ENCODE results near the gene LTO1. TPM values are rescaled to one million over a fixed set of nuclear protein-coding genes. Genes with fewer than 3 reads are reported as not detected.
A peak's percentile ranks its signal among the peaks of the same experiment; 100 is the strongest.

The LTO1 gene
- total RNA-seq, 4 donors from 2014 or later, result 28.3 to 131 (median 54.6) TPM

DNA sequence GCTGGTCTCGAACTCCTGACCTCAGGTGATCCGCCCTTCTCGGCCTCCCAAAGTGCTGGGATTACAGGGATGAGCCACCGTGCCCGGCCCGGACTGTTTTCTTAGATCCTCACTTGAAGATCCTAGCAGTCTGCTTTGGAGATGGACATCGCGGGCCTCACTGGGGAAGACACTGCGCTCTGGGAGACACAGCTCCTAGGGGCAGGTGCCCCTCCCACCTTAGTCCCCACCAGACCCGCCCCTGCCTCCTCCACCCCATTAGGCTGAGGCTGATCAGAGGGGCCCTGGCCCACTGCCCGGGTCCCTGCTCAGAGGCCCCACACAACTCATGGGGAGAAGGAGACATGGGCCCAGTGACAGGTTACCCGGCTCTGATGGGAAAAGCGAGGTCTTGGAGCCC lies 11.3 kb upstream of the LTO1 start:
- TF ChIP-seq CTCF (IDR thresholded peaks at IDR 0.05) (no peak), POLR2A (IDR thresholded peaks at IDR 0.05) (no peak), POLR2AphosphoS5 (IDR thresholded peaks at IDR 0.05) (no peak), EP300 (IDR thresholded peaks at IDR 0.05; ENCODE audit: low read depth) (no peak)
- WGBS, 2 donors (ENCODE audit: low coverage in 1 of 2), result 76% methylated on average over 13 of the region's 13 CpGs; no CpG with 5 or more reads in 1 of the 2 donors
- no peak overlapping the region for H3K4me3 ChIP-seq
- intact Hi-C loops (cut with DNase I; ENCODE audit: low total_unique reads), result loop anchor here (5.0 kb wide), 1 partner anchor 201 kb away; no protein-coding TSS in a partner anchor
- no peak for DNase-seq
- peaks cover 10% of the 10 kb centered on the region for H3K27me3 ChIP-seq
- peaks cover 0 to 5% (median 2%) of the 10 kb centered on the region in 4 donors for H3K4me1 ChIP-seq
- H3K27ac ChIP-seq, result no peak overlapping the region
- H3K9me3 ChIP-seq, result no peaks in the 10 kb centered on the region
- in situ Hi-C loops (cut with MboI; ENCODE audit: low pct_ligation_motif_present in 1 of 4, low pct_unique_long_range_greater_than_20kb in 1 of 4, low sequenced_read_pairs in 3 of 4), result loop anchor here (10.0 to 25.0 kb wide), 4 partner anchors 198 to 508 kb away; no protein-coding TSS in a partner anchor
- H3K36me3 ChIP-seq, result no peaks in the 10 kb centered on the region

DNA sequence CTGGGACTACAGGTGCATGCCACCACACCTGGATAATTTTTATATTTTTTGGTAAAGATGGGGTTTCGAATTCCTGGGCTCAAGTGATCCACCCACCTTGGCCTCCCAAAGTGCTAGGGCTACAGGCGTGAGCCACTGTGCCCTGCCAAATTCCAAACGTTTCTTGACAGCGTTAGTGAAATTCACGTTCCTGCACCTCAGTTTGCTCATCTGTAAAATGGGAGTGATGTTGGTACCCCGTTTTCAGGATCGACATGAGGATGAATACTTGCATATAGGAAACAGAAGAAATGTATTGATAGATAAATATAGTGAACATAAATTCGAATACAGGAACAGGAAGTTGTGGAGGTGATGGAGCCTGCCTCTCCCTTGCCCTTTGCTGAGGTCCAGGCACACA lies 10.2 kb upstream of the LTO1 start:
- TF ChIP-seq EP300 (IDR thresholded peaks at IDR 0.05; ENCODE audit: low read depth), result no peak
- TF ChIP-seq CTCF (IDR thresholded peaks at IDR 0.05), result no peak
- TF ChIP-seq POLR2AphosphoS5 (IDR thresholded peaks at IDR 0.05), result no peak
- no peak for TF ChIP-seq POLR2A (IDR thresholded peaks at IDR 0.05)
- Histone ChIP-seq H3K9me3 (no peaks in the 10 kb centered on the region), H3K36me3 (no peaks in the 10 kb centered on the region), H3K4me1 (peaks cover 0 to 5% (median 2%) of the 10 kb centered on the region in 4 donors), H3K4me3 (no peak overlapping the region), H3K27ac (no peak overlapping the region), H3K27me3 (peaks cover 9% of the 10 kb centered on the region)
- intact Hi-C loops (cut with DNase I; ENCODE audit: low total_unique reads), result loop anchor here (5.0 kb wide), 1 partner anchor 202 kb away; no protein-coding TSS in a partner anchor
- no peak for DNase-seq
- WGBS, 2 donors (ENCODE audit: low coverage in 1 of 2), result 49% methylated on average over 8 of the region's 8 CpGs; no CpG with 5 or more reads in 1 of the 2 donors
- in situ Hi-C loops (cut with MboI; ENCODE audit: low pct_ligation_motif_present in 1 of 4, low pct_unique_long_range_greater_than_20kb in 1 of 4, low sequenced_read_pairs in 3 of 4), result loop anchor here (10.0 to 25.0 kb wide), 4 partner anchors 199 to 509 kb away; no protein-coding TSS in a partner anchor

DNA sequence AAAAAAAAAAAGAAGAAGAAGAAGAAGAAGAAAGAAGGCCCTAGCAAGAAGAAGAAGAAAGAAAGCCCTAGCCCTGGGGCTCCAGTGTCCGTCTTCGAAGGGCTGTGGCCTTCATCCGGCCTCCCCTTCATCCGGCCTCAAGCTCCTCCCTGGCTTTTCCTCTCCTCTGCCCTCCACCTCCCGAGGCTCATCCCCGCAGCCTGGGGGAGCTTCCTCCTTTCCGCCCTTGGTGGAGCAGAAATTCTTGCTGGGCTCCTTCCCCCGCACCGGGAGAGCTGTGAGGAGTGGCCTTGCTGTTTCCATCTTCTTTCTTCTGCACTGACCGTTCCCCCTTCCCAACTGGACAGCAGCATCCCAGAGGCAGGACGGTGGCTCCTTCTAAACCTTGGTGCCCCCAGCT lies 9.5 kb upstream of the LTO1 start:
- intact Hi-C loops (cut with DNase I; ENCODE audit: low total_unique reads), result loop anchor here (5.0 kb wide), 1 partner anchor 203 kb away; no protein-coding TSS in a partner anchor
- Histone ChIP-seq H3K27ac (no peak overlapping the region), H3K4me1 (peaks cover 0 to 5% (median 2%) of the 10 kb centered on the region in 4 donors), H3K4me3 (no peak overlapping the region), H3K36me3 (no peaks in the 10 kb centered on the region), H3K27me3 (peaks cover 9% of the 10 kb centered on the region), H3K9me3 (no peaks in the 10 kb centered on the region)
- in situ Hi-C loops (cut with MboI; ENCODE audit: low pct_ligation_motif_present in 1 of 4, low pct_unique_long_range_greater_than_20kb in 1 of 4, low sequenced_read_pairs in 3 of 4), result loop anchor here (10.0 to 25.0 kb wide), 4 partner anchors 200 to 510 kb away; no protein-coding TSS in a partner anchor
- TF ChIP-seq POLR2A (IDR thresholded peaks at IDR 0.05) (no peak), CTCF (IDR thresholded peaks at IDR 0.05) (no peak), EP300 (IDR thresholded peaks at IDR 0.05; ENCODE audit: low read depth) (no peak), POLR2AphosphoS5 (IDR thresholded peaks at IDR 0.05) (no peak)
- WGBS, 2 donors (ENCODE audit: low coverage in 1 of 2), result 82 to 100% methylated on average over 4 to 11 of the region's 11 CpGs
- no peak for DNase-seq

DNA sequence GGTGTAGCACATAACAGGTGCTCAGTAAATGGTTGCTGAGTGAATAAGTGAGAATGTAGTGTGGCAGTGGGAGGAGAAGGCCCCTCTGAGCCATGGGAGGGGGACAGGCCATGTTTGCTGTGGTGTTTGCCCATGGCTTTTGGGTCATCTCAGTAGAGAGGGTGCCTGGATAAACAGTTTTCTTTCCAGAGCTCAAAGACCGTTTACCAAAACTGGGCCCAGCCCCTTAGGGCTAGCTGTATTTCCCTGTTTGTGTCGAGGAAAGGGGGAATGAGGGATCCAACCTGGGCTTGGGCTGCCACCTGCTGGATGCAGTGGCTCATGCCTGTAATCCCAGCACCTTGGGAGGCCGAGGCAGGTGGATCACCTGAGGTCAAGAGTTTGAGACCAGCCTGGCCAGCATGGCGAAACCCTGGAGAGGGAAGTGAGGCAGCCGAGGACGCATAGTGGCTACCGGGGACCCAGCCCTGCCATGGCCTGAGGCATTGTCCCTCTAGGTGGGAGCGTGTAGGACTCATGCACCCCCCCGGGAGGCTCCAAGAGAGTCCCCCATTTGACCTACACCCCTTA lies 8.7 kb upstream of the LTO1 start:
- in situ Hi-C loops (cut with MboI; ENCODE audit: low pct_ligation_motif_present in 1 of 4, low pct_unique_long_range_greater_than_20kb in 1 of 4, low sequenced_read_pairs in 3 of 4), result loop anchor here (10.0 to 25.0 kb wide), 4 partner anchors 201 to 511 kb away; no protein-coding TSS in a partner anchor
- H3K27me3 ChIP-seq, result peaks cover 9% of the 10 kb centered on the region
- no peaks in the 10 kb centered on the region for H3K36me3 ChIP-seq
- TF ChIP-seq POLR2A (IDR thresholded peaks at IDR 0.05) (no peak), CTCF (IDR thresholded peaks at IDR 0.05) (peak in 4 of 5 experiments; percentile 29 to 55 (median 36))
- H3K4me3 ChIP-seq, result no peak overlapping the region
- intact Hi-C loops (cut with DNase I; ENCODE audit: low total_unique reads), result no loop called here
- no peak overlapping the region for H3K27ac ChIP-seq
- H3K9me3 ChIP-seq, result no peaks in the 10 kb centered on the region
- H3K4me1 ChIP-seq, result peaks cover 0 to 5% (median 2%) of the 10 kb centered on the region in 4 donors
- peak; percentile 27 for DNase-seq
- 48% methylated on average over 6 of the region's 9 CpGs; no CpG with 5 or more reads in 1 of the 2 donors for WGBS, 2 donors (ENCODE audit: low coverage in 1 of 2)

Data from transverse colon (tissue), 4 donors.